Measurements from ENCODE around the gene PAQR8.

DNA sequence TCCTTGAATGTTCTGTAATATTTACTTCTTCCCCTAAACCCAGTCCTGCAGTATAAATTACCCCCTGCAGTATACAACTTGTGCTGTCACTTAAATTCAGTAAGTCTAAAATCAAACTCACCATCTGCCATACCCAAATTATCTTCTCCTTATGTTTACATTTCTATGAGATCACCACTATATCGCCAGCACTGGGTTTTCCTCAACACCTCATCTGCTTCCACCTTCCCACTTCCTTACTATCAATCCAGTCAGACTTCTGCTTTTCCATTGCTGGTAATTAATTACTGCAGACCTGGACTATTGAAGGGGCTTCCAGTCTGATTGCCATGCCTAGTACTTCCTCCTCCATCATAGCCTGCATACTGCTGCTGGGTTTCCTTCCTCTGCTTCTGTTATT lies 73.4 kb downstream of the PAQR8 start:
- TF ChIP-seq POLR2A (IDR thresholded peaks at IDR 0.05) (no peak), CTCF (IDR thresholded peaks at IDR 0.05) (no peak)
